Stomach (tissue), 4 donors: ENCODE data around the gene TICRR.

Experiments used
- POLR2A ChIP-seq, 4 donors: fragments of 450-650 bp; IDR thresholded peaks; one replicate each; pipeline ENCODE4 v1.6.1; 2016; ENCODE audit warnings: antibody characterized with exemption in 4 of 4, control low read depth in 2 of 4, mild to moderate bottlenecking in 1 of 4, moderate library complexity in 1 of 4
- POLR2AphosphoS5 ChIP-seq, 3 donors: sonication (generic); formaldehyde crosslinking; IDR thresholded peaks; one replicate each; pipeline ENCODE4 v1.6.1; 2016; ENCODE audit warnings: antibody characterized with exemption in 3 of 3
- TF ChIP-seq, protein P1 (sequence below), 7 experiments: fragments of 450-650 bp in 4 of 7; fragments of 200-600 bp in 3 of 7; sonication (generic) in 3 of 7; IDR thresholded peaks; one replicate each; pipeline ENCODE4 v1.5.1; 2016 to 2019; ENCODE audit warnings: antibody characterized with exemption in 7 of 7, control low read depth in 2 of 7, mild to moderate bottlenecking in 1 of 7

DNA sequence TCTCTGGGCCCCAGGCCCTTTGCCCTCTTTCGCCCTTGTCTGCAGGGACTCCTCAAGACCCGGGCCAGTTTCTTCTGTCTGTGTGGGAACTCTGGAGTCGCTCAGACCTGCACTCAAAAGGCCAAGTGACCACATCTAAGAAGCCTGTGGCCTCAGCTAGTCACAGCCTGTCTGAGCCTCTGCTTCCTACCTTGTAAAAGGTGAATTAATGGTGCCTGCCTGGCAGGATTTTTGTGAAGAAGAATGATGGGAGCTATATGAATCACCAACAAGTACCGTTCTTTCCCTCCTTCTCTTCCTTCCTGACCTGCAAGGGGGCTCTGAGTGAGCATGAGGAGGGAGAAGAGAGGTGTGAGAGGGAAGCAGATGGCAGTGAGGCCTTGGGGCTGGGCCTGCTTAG lies 96.4 kb downstream of the TICRR start:
- TF ChIP-seq, protein P1, sequence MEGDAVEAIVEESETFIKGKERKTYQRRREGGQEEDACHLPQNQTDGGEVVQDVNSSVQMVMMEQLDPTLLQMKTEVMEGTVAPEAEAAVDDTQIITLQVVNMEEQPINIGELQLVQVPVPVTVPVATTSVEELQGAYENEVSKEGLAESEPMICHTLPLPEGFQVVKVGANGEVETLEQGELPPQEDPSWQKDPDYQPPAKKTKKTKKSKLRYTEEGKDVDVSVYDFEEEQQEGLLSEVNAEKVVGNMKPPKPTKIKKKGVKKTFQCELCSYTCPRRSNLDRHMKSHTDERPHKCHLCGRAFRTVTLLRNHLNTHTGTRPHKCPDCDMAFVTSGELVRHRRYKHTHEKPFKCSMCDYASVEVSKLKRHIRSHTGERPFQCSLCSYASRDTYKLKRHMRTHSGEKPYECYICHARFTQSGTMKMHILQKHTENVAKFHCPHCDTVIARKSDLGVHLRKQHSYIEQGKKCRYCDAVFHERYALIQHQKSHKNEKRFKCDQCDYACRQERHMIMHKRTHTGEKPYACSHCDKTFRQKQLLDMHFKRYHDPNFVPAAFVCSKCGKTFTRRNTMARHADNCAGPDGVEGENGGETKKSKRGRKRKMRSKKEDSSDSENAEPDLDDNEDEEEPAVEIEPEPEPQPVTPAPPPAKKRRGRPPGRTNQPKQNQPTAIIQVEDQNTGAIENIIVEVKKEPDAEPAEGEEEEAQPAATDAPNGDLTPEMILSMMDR (IDR thresholded peaks at IDR 0.05) = no peak
- TF ChIP-seq POLR2AphosphoS5 (IDR thresholded peaks at IDR 0.05) (no peak), POLR2A (IDR thresholded peaks at IDR 0.05) (no peak)
